ENCODE results near the gene GPR37. TPM values are rescaled to one million over a fixed set of nuclear protein-coding genes. Genes with fewer than 3 reads are reported as not detected.

GPR37 gene
- total and polyA plus RNA-seq, 10 of the 15 experiments (the other 5 are each of a cell fraction or from before 2014, with no cell fraction given): 0.02 TPM; not detected in 9

DNA sequence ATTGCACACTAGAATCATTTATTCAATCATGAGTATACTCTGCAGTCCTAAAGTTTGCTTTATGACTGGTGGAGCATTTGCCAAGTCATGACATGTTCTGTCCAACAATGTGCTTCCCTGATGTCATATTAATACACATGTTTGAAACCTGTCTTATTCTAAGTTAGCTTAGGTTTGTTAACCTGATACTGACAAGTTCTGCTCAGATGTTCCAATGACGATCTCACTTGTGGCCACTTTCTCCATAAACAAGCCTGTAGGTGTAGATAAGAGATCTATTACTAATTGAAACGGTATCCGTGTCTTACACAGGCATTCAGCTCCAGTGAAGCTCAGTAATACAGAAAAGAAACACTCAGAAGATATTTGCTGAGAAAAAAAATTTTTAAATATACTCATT lies 64.9 kb downstream of the GPR37 start:
- no peak overlapping the region for H3K4me3 ChIP-seq
- ChIA-PET SMC1A (ENCODE audit: uncharacterized antibody, unreplicated experiment) (no interaction called here), CTCF (no interaction called here), RAD21 (ENCODE audit: unreplicated experiment) (no interaction called here), POLR2A (no interaction called here)
- no peaks in the 10 kb centered on the region for H3K27me3 ChIP-seq (replicated peaks in 1 of 2; ENCODE audit: control insufficient read depth in 2 of 2, insufficient read depth in 2 of 2, low read length in 1 of 2)
- H3K9me3 ChIP-seq (replicated peaks; ENCODE audit: control insufficient read depth, insufficient read depth, low read length): no peaks in the 10 kb centered on the region
- no TSS peak for BruUV-seq (replicated peaks)
- no peak for ATAC-seq
- no peaks in the 10 kb centered on the region for H3K36me3 ChIP-seq (ENCODE audit: control insufficient read depth in 2 of 2, insufficient read depth in 2 of 2, low read length in 1 of 2)
- H3K27ac ChIP-seq (ENCODE audit: control insufficient read depth, insufficient read depth): no peak overlapping the region
- in situ Hi-C loops (cut with MboI): no loop called here
- H2AFZ ChIP-seq (ENCODE audit: control insufficient read depth, low read depth, low read length): no peak overlapping the region
- intact Hi-C loops (cut with micrococcal nuclease; ENCODE audit: unreplicated experiment): no loop called here
- H4K20me1 ChIP-seq (ENCODE audit: control insufficient read depth, insufficient read depth): no peaks in the 10 kb centered on the region
- WGBS (ENCODE audit: insufficient coverage, insufficient replicate concordance, low lambda C conversion rate, missing lambda C conversion rate): 26% methylated on average over 3 of the region's 3 CpGs
- H3K4me1 ChIP-seq (ENCODE audit: control insufficient read depth, insufficient read depth, low read length): no peaks in the 10 kb centered on the region
- no peak overlapping the region for H3K4me2 ChIP-seq (ENCODE audit: control insufficient read depth, insufficient read depth)
- no peak for FAIRE-seq
- H3K79me2 ChIP-seq (ENCODE audit: control insufficient read depth, insufficient read depth, low read length): no peaks in the 10 kb centered on the region
- H3K9ac ChIP-seq (ENCODE audit: control insufficient read depth, insufficient read depth, low read length): no peak overlapping the region
- no peak for DNase-seq (ENCODE audit: low read depth, low spot score)
- no peak for TF ChIP-seq NFYA (IDR thresholded peaks at IDR 0.05; ENCODE audit: borderline replicate concordance, low read depth, low read length)
- no peak for TF ChIP-seq RELA (IDR thresholded peaks at IDR 0.05; ENCODE audit: borderline replicate concordance, partially characterized antibody)
- TF ChIP-seq EP300 (IDR thresholded peaks at IDR 0.05; ENCODE audit: borderline replicate concordance in 1 of 2, control insufficient read depth in 1 of 2, low read depth in 2 of 2, low read length in 2 of 2): no peak
- no peak for TF ChIP-seq NFXL1 (IDR thresholded peaks at IDR 0.05; ENCODE audit: borderline replicate concordance)
- no peak for TF ChIP-seq EZH2 (IDR thresholded peaks at IDR 0.05; ENCODE audit: borderline replicate concordance, control insufficient read depth, low read depth, low read length)
- TF ChIP-seq, protein P1, sequence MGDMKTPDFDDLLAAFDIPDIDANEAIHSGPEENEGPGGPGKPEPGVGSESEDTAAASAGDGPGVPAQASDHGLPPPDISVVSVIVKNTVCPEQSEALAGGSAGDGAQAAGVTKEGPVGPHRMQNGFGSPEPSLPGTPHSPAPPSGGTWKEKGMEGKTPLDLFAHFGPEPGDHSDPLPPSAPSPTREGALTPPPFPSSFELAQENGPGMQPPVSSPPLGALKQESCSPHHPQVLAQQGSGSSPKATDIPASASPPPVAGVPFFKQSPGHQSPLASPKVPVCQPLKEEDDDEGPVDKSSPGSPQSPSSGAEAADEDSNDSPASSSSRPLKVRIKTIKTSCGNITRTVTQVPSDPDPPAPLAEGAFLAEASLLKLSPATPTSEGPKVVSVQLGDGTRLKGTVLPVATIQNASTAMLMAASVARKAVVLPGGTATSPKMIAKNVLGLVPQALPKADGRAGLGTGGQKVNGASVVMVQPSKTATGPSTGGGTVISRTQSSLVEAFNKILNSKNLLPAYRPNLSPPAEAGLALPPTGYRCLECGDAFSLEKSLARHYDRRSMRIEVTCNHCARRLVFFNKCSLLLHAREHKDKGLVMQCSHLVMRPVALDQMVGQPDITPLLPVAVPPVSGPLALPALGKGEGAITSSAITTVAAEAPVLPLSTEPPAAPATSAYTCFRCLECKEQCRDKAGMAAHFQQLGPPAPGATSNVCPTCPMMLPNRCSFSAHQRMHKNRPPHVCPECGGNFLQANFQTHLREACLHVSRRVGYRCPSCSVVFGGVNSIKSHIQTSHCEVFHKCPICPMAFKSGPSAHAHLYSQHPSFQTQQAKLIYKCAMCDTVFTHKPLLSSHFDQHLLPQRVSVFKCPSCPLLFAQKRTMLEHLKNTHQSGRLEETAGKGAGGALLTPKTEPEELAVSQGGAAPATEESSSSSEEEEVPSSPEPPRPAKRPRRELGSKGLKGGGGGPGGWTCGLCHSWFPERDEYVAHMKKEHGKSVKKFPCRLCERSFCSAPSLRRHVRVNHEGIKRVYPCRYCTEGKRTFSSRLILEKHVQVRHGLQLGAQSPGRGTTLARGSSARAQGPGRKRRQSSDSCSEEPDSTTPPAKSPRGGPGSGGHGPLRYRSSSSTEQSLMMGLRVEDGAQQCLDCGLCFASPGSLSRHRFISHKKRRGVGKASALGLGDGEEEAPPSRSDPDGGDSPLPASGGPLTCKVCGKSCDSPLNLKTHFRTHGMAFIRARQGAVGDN (IDR thresholded peaks at IDR 0.05): no peak
- TF ChIP-seq, protein P2, sequence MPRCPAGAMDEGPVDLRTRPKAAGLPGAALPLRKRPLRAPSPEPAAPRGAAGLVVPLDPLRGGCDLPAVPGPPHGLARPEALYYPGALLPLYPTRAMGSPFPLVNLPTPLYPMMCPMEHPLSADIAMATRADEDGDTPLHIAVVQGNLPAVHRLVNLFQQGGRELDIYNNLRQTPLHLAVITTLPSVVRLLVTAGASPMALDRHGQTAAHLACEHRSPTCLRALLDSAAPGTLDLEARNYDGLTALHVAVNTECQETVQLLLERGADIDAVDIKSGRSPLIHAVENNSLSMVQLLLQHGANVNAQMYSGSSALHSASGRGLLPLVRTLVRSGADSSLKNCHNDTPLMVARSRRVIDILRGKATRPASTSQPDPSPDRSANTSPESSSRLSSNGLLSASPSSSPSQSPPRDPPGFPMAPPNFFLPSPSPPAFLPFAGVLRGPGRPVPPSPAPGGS (IDR thresholded peaks at IDR 0.05; ENCODE audit: borderline replicate concordance, insufficient read depth, low read depth, low read length, poor library complexity, severe bottlenecking): no peak
- no peak for TF ChIP-seq POU2F2 (IDR thresholded peaks at IDR 0.05; ENCODE audit: borderline replicate concordance, low read depth, low read length)
- no peak for TF ChIP-seq POLR2A (IDR thresholded peaks at IDR 0.05; ENCODE audit: low read depth, low read length)
- no peak for TF ChIP-seq RUNX3 (IDR thresholded peaks at IDR 0.05; ENCODE audit: low read length)
- no peak for TF ChIP-seq BMI1 (IDR thresholded peaks at IDR 0.05; ENCODE audit: borderline replicate concordance)
- TF ChIP-seq, protein P3, sequence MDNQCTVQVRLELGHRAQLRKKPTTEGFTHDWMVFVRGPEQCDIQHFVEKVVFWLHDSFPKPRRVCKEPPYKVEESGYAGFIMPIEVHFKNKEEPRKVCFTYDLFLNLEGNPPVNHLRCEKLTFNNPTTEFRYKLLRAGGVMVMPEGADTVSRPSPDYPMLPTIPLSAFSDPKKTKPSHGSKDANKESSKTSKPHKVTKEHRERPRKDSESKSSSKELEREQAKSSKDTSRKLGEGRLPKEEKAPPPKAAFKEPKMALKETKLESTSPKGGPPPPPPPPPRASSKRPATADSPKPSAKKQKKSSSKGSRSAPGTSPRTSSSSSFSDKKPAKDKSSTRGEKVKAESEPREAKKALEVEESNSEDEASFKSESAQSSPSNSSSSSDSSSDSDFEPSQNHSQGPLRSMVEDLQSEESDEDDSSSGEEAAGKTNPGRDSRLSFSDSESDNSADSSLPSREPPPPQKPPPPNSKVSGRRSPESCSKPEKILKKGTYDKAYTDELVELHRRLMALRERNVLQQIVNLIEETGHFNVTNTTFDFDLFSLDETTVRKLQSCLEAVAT (IDR thresholded peaks at IDR 0.05): no peak
- no peak for TF ChIP-seq SUZ12 (IDR thresholded peaks at IDR 0.05; ENCODE audit: unreplicated experiment)
- TF ChIP-seq NR2C2 (IDR thresholded peaks at IDR 0.05; ENCODE audit: borderline replicate concordance, control insufficient read depth, insufficient read length, low read depth): no peak
- TF ChIP-seq CHD2 (IDR thresholded peaks at IDR 0.05; ENCODE audit: borderline replicate concordance, low read depth, low read length): no peak
- no peak for TF ChIP-seq RAD21 (IDR thresholded peaks at IDR 0.05; ENCODE audit: insufficient read depth, low read depth, low read length)
- TF ChIP-seq ZNF24 (IDR thresholded peaks at IDR 0.05): no peak
- no peak for TF ChIP-seq LARP7 (IDR thresholded peaks at IDR 0.05)

Data from GM12878 (cell line).